SK-N-SH (cell line): ENCODE data around the gene EFCAB6. TPM values are rescaled to one million over a fixed set of nuclear protein-coding genes. Genes with fewer than 3 reads are reported as not detected.

Experiments
- CTCF ChIA-PET: fragments of 300-600, 350-600 bp; formaldehyde crosslinking; extraction: SDS; loops from one replicate; lab custom pipeline; 2021; lab: Yijun Ruan, JAX
- POLR2A ChIA-PET: fragments of 350-600 bp; sonication (Branson Sonifier 250); formaldehyde crosslinking; extraction: SDS; loops from one replicate; lab custom pipeline; 2020; ENCODE audit warnings: antibody characterized with exemption, inconsistent platforms; lab: Yijun Ruan, JAX
- DNase-seq: peaks from one replicate; pipeline ENCODE4 v3.0.0; 2012
- H2AFZ ChIP-seq: fragments of 200-600 bp; sonication (generic); 2 replicates; pipeline ENCODE4 v1.8.1; 2016; ENCODE audit warnings: antibody characterized with exemption, mild to moderate bottlenecking, low read depth
- H3F3A ChIP-seq: fragments of 200-600 bp; sonication (generic); replicated peaks from 2 replicates; pipeline ENCODE3; 2016; ENCODE audit warnings: antibody characterized with exemption, mild to moderate bottlenecking; ENCODE audit not compliant: insufficient read depth
- H3K27ac ChIP-seq, 2 experiments: fragments of 200-500 bp in 1 of 2; fragments of 200-600 bp in 1 of 2; sonication (Bioruptor generic) in 1 of 2; sonication (generic), shearing (Covaris generic) in 1 of 2; 2 replicates each; pipeline versions ENCODE4 v1.5.1 to v1.6.1; 2014 to 2016; ENCODE audit warnings: low read depth in 2 of 2, inconsistent platforms in 1 of 2, low read length in 1 of 2, mild to moderate bottlenecking in 1 of 2, mixed read lengths in 1 of 2
- H3K27me3 ChIP-seq: fragments of 200-600 bp; sonication (generic), shearing (Covaris generic); 2 replicates; pipeline ENCODE4 v1.6.1; 2016; ENCODE audit warnings: mixed run types; ENCODE audit not compliant: insufficient read depth
- H3K36me3 ChIP-seq, 2 experiments: fragments of 200-500 bp in 1 of 2; fragments of 200-600 bp in 1 of 2; sonication (Bioruptor generic) in 1 of 2; sonication (generic) in 1 of 2; replicated peaks in 1 of 2; 2 replicates each; pipeline versions ENCODE3 to v1.5.1; 2014 to 2016; ENCODE audit warnings: low read length in 1 of 2, mild to moderate bottlenecking in 1 of 2; ENCODE audit not compliant: insufficient read depth in 2 of 2, control insufficient read depth in 1 of 2
- H3K4me1 ChIP-seq, 2 experiments: fragments of 200-500 bp in 1 of 2; fragments of 200-600 bp in 1 of 2; sonication (Bioruptor generic) in 1 of 2; sonication (generic), shearing (Covaris generic) in 1 of 2; 2 replicates each; pipeline versions ENCODE4 v1.5.1 to v1.6.1; 2014 to 2016; ENCODE audit warnings: low read depth in 1 of 2, low read length in 1 of 2, mixed run types in 1 of 2; ENCODE audit not compliant: insufficient read depth in 2 of 2, control insufficient read depth in 1 of 2
- H3K4me2 ChIP-seq: fragments of 200-600 bp; sonication (generic), shearing (Covaris generic); 2 replicates; pipeline ENCODE4 v1.6.1; 2017; ENCODE audit warnings: mixed run types
- H3K4me3 ChIP-seq, 2 experiments: fragments of 200-500 bp in 1 of 2; fragments of 200-600 bp in 1 of 2; sonication (Bioruptor generic) in 1 of 2; sonication (generic), shearing (Covaris generic) in 1 of 2; 2 replicates each; pipeline versions ENCODE4 v1.5.1 to v1.8.1; 2014 to 2016; ENCODE audit warnings: low read depth in 2 of 2, inconsistent platforms in 1 of 2, low read length in 1 of 2, mild to moderate bottlenecking in 1 of 2, mixed read lengths in 1 of 2, moderate library complexity in 1 of 2
- H3K79me2 ChIP-seq: fragments of 200-600 bp; sonication (generic); 2 replicates; pipeline ENCODE4 v1.8.1; 2017; ENCODE audit warnings: mild to moderate bottlenecking; ENCODE audit not compliant: insufficient read depth
- H3K9ac ChIP-seq: fragments of 200-600 bp; sonication (generic); 2 replicates; pipeline ENCODE4 v1.6.1; 2017; ENCODE audit warnings: mixed run types
- H3K9me2 ChIP-seq: fragments of 200-600 bp; sonication (generic); 2 replicates; pipeline ENCODE4 v1.6.1; 2017; ENCODE audit warnings: mixed run types
- H3K9me3 ChIP-seq: fragments of 200-600 bp; sonication (generic); 2 replicates; pipeline ENCODE4 v1.6.1; 2017; ENCODE audit warnings: mixed run types, mild to moderate bottlenecking, moderate library complexity
- H4K20me1 ChIP-seq: fragments of 200-600 bp; sonication (generic); 2 replicates; pipeline ENCODE4 v1.6.1; 2017; ENCODE audit warnings: mild to moderate bottlenecking, mixed run types; ENCODE audit not compliant: insufficient read depth
- ELF1 ChIP-seq: IDR thresholded peaks from 2 replicates; pipeline ENCODE4 v1.4.0; 2012
- GABPA ChIP-seq: IDR thresholded peaks from 2 replicates; pipeline ENCODE4 v1.4.0; 2012; ENCODE audit warnings: low read depth, mild to moderate bottlenecking
- GATA2 ChIP-seq: sonication (generic); formaldehyde crosslinking; IDR thresholded peaks from 2 replicates; pipeline ENCODE4 v1.5.0; 2020; ENCODE audit warnings: mild to moderate bottlenecking, missing genetic modification reagents
- JUND ChIP-seq: IDR thresholded peaks from 2 replicates; pipeline ENCODE4 v1.4.0; 2012
- MXI1 ChIP-seq: IDR thresholded peaks from 2 replicates; pipeline ENCODE4 v1.6.1; 2012; ENCODE audit warnings: mild to moderate bottlenecking, low read depth, low read length, improper control_type of control experiment
- NRF1 ChIP-seq: IDR thresholded peaks from 2 replicates; pipeline ENCODE4 v1.6.1; 2012; ENCODE audit warnings: low read depth, mild to moderate bottlenecking, low read length
- POLR2AphosphoS5 ChIP-seq: IDR thresholded peaks from 2 replicates; pipeline ENCODE4 v1.6.1; 2012; ENCODE audit warnings: low read depth, low read length
- RAD21 ChIP-seq: IDR thresholded peaks from 2 replicates; pipeline ENCODE4 v1.6.1; 2012; ENCODE audit warnings: mild to moderate bottlenecking, low read length
- RCOR1 ChIP-seq: fragments of 150-350 bp; IDR thresholded peaks from 2 replicates; pipeline ENCODE4 v1.6.1; 2017; ENCODE audit warnings: antibody characterized with exemption, low read length
- RFX5 ChIP-seq: IDR thresholded peaks from 2 replicates; pipeline ENCODE4 v1.6.1; 2012; ENCODE audit warnings: mild to moderate bottlenecking, improper control_type of control experiment, low read length
- TCF12 ChIP-seq: IDR thresholded peaks from 2 replicates; pipeline ENCODE4 v1.4.0; 2012
- YY1 ChIP-seq: IDR thresholded peaks from 2 replicates; pipeline ENCODE4 v1.4.0; 2012; ENCODE audit warnings: low read depth, mild to moderate bottlenecking
- WGBS: methylation state at CpG from one replicate; pipeline ENCODE4 v1.1.6; 2017; ENCODE audit warnings: low lambda C conversion rate; 5-methylcytosine and 5-hydroxymethylcytosine counted together
- polyA plus RNA-seq, 3 experiments: library from polyadenylated mRNA; depleted of rRNA; stranded (reverse); fragments of >200 nt; gene quantifications; 2 replicates each; pipeline ENCODE4 v1.2.3, GENCODE V29; 2012
- TF ChIP-seq, protein P1 (sequence below): IDR thresholded peaks from 2 replicates; pipeline ENCODE4 v1.4.0; 2012; ENCODE audit warnings: low read depth
- TF ChIP-seq, protein P2 (sequence below): IDR thresholded peaks from 2 replicates; pipeline ENCODE4 v1.4.0; 2012; ENCODE audit warnings: low read depth, borderline replicate concordance
- TF ChIP-seq, protein P3 (sequence below): fragments of 150-350 bp; IDR thresholded peaks from 2 replicates; pipeline ENCODE4 v1.6.1; 2016; ENCODE audit warnings: mild to moderate bottlenecking, low read depth, low read length
- TF ChIP-seq, protein P4 (sequence below): IDR thresholded peaks from 2 replicates; pipeline ENCODE4; 2012
- TF ChIP-seq, protein P5 (sequence below): fragments of 150-350 bp; IDR thresholded peaks from 2 replicates; pipeline ENCODE4 v1.6.1; 2017; ENCODE audit warnings: antibody characterized with exemption, low read length, low read depth, borderline replicate concordance
- TF ChIP-seq, protein P6 (sequence below): IDR thresholded peaks from 2 replicates; pipeline ENCODE4 v1.4.0; 2012; ENCODE audit warnings: low read depth, borderline replicate concordance

Gene EFCAB6
- polyA plus RNA-seq, 1 of the 3 experiments (the other 2 are of a cell fraction): 0.46 TPM

DNA sequence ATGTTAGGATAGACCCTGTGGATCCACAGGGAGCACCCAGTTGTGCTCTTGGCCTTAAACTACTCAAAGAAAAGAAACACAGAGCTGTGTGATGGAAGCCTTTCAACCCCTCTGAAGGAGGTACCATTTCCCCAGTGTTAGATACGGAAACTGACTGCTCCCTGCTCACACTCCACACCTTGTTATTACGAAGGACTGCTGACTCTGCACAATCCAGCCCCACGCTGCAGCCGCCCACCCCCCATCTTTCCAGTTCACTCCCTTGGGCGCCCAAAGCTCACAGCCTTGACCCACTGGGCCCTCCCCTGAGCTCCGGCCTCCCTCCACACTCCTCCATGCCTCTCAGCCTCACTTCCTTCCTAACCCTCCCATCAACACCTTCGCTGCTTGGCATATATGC is 75.5 kb downstream of the EFCAB6 start:
- no peaks in the 10 kb centered on the region for H3F3A ChIP-seq
- no peak overlapping the region for H3K4me2 ChIP-seq
- no peaks in the 10 kb centered on the region for H3K79me2 ChIP-seq
- no peaks in the 10 kb centered on the region for H3K36me3 ChIP-seq
- ChIA-PET CTCF (interaction anchor here (0.6 kb wide), 1 partner anchor 518 kb away, joined by 3 read pairs; no protein-coding TSS in a partner anchor), POLR2A (no interaction called here)
- H3K27me3 ChIP-seq: no peaks in the 10 kb centered on the region
- no peak overlapping the region for H2AFZ ChIP-seq
- H4K20me1 ChIP-seq: no peaks in the 10 kb centered on the region
- H3K9me3 ChIP-seq: no peaks in the 10 kb centered on the region
- DNase-seq: no peak
- no peak overlapping the region for H3K4me3 ChIP-seq
- no peak overlapping the region for H3K27ac ChIP-seq
- no peaks in the 10 kb centered on the region; a peak in 1 of 4 replicates for H3K4me1 ChIP-seq
- 73% methylated on average over 3 of the region's 7 CpGs for WGBS
- TF ChIP-seq JUND: no peak
- TF ChIP-seq MXI1: no peak
- TF ChIP-seq GABPA: no peak
- TF ChIP-seq, protein P1, sequence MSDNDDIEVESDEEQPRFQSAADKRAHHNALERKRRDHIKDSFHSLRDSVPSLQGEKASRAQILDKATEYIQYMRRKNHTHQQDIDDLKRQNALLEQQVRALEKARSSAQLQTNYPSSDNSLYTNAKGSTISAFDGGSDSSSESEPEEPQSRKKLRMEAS: no peak
- TF ChIP-seq, protein P2, sequence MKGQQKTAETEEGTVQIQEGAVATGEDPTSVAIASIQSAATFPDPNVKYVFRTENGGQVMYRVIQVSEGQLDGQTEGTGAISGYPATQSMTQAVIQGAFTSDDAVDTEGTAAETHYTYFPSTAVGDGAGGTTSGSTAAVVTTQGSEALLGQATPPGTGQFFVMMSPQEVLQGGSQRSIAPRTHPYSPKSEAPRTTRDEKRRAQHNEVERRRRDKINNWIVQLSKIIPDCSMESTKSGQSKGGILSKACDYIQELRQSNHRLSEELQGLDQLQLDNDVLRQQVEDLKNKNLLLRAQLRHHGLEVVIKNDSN: no peak
- TF ChIP-seq, protein P3, sequence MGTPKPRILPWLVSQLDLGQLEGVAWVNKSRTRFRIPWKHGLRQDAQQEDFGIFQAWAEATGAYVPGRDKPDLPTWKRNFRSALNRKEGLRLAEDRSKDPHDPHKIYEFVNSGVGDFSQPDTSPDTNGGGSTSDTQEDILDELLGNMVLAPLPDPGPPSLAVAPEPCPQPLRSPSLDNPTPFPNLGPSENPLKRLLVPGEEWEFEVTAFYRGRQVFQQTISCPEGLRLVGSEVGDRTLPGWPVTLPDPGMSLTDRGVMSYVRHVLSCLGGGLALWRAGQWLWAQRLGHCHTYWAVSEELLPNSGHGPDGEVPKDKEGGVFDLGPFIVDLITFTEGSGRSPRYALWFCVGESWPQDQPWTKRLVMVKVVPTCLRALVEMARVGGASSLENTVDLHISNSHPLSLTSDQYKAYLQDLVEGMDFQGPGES: no peak
- no peak for TF ChIP-seq GATA2
- TF ChIP-seq, protein P4, sequence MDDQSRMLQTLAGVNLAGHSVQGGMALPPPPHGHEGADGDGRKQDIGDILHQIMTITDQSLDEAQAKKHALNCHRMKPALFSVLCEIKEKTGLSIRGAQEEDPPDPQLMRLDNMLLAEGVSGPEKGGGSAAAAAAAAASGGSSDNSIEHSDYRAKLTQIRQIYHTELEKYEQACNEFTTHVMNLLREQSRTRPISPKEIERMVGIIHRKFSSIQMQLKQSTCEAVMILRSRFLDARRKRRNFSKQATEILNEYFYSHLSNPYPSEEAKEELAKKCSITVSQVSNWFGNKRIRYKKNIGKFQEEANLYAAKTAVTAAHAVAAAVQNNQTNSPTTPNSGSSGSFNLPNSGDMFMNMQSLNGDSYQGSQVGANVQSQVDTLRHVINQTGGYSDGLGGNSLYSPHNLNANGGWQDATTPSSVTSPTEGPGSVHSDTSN: no peak
- no peak for TF ChIP-seq POLR2AphosphoS5
- TF ChIP-seq RAD21: no peak
- TF ChIP-seq, protein P5, sequence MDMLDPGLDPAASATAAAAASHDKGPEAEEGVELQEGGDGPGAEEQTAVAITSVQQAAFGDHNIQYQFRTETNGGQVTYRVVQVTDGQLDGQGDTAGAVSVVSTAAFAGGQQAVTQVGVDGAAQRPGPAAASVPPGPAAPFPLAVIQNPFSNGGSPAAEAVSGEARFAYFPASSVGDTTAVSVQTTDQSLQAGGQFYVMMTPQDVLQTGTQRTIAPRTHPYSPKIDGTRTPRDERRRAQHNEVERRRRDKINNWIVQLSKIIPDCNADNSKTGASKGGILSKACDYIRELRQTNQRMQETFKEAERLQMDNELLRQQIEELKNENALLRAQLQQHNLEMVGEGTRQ: no peak
- TF ChIP-seq TCF12: no peak
- TF ChIP-seq NRF1: no peak
- no peak for TF ChIP-seq RCOR1
- TF ChIP-seq ELF1: no peak
- TF ChIP-seq, protein P6, sequence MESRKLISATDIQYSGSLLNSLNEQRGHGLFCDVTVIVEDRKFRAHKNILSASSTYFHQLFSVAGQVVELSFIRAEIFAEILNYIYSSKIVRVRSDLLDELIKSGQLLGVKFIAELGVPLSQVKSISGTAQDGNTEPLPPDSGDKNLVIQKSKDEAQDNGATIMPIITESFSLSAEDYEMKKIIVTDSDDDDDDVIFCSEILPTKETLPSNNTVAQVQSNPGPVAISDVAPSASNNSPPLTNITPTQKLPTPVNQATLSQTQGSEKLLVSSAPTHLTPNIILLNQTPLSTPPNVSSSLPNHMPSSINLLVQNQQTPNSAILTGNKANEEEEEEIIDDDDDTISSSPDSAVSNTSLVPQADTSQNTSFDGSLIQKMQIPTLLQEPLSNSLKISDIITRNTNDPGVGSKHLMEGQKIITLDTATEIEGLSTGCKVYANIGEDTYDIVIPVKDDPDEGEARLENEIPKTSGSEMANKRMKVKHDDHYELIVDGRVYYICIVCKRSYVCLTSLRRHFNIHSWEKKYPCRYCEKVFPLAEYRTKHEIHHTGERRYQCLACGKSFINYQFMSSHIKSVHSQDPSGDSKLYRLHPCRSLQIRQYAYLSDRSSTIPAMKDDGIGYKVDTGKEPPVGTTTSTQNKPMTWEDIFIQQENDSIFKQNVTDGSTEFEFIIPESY: no peak
- TF ChIP-seq RFX5: no peak
- TF ChIP-seq YY1: no peak
- H3K9me2 ChIP-seq: no peaks in the 10 kb centered on the region
- no peak overlapping the region for H3K9ac ChIP-seq
